Ishikawa (cell line): Measurements from ENCODE around the gene EXOC3L2.

Experiments
- CEBPB ChIP-seq: IDR thresholded peaks from 2 replicates; pipeline ENCODE4 v1.6.1; 2012
- CREB1 ChIP-seq: IDR thresholded peaks from 2 replicates; pipeline ENCODE4 v1.6.1; 2012; ENCODE audit warnings: low read depth
- EGR1 ChIP-seq: IDR thresholded peaks from 2 replicates; pipeline ENCODE4 v1.6.1; 2012
- EP300 ChIP-seq: IDR thresholded peaks from 2 replicates; pipeline ENCODE4 v1.6.1; 2012; ENCODE audit warnings: borderline replicate concordance
- FOXM1 ChIP-seq: IDR thresholded peaks from 2 replicates; pipeline ENCODE4 v1.6.1; 2012; ENCODE audit warnings: low read depth, borderline replicate concordance
- NFIC ChIP-seq: IDR thresholded peaks from 2 replicates; pipeline ENCODE4 v1.6.1; 2012
- RAD21 ChIP-seq: IDR thresholded peaks from 2 replicates; pipeline ENCODE4 v1.6.1; 2012; ENCODE audit warnings: low read depth
- TAF1 ChIP-seq: IDR thresholded peaks from 2 replicates; pipeline ENCODE4 v1.6.1; 2012; ENCODE audit warnings: low read depth, mild to moderate bottlenecking
- TCF12 ChIP-seq: IDR thresholded peaks from 2 replicates; pipeline ENCODE4 v1.6.1; 2012; ENCODE audit warnings: low read depth
- TEAD4 ChIP-seq: IDR thresholded peaks from 2 replicates; pipeline ENCODE4 v1.6.1; 2012
- YY1 ChIP-seq: IDR thresholded peaks from 2 replicates; pipeline ENCODE4 v1.6.1; 2012; ENCODE audit warnings: low read depth
- ZBTB7A ChIP-seq: IDR thresholded peaks from 2 replicates; pipeline ENCODE4 v1.6.1; 2012; ENCODE audit warnings: low read depth
- TF ChIP-seq, protein P1 (sequence below): IDR thresholded peaks from 2 replicates; pipeline ENCODE4 v1.6.1; 2012
- TF ChIP-seq, protein P2 (sequence below): IDR thresholded peaks from 2 replicates; pipeline ENCODE4 v1.6.1; 2012; ENCODE audit warnings: low read depth, mild to moderate bottlenecking
- TF ChIP-seq, protein P3 (sequence below): IDR thresholded peaks from 2 replicates; pipeline ENCODE4 v1.6.1; 2012

EXOC3L2 gene

DNA sequence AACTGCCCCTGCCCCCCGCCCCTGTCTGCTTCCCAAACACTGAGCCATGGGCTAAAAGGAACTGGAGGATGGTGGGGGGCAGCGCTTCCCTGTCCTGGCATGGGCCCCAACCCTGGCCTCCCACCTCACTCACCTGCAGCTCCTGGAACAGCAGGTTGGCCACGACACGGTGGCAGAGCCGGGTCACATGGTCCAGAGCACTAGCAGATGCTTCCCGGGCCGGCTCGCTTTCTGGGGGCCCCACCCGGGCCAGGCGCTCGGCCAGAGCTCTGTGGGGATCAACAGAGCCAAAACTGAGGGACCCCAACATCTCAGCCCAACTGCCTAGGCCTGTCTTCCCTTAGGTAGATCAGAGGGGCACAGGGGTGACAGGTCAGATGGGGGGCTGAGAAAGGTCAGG is 20.6 kb downstream of the EXOC3L2 start:
- TF ChIP-seq TEAD4 (no peak), EGR1 (no peak), YY1 (no peak), CEBPB (no peak), RAD21 (no peak), FOXM1 (no peak), CREB1 (no peak), TAF1 (no peak), NFIC (no peak), EP300 (no peak), TCF12 (no peak), ZBTB7A (no peak)
- TF ChIP-seq, protein P1, sequence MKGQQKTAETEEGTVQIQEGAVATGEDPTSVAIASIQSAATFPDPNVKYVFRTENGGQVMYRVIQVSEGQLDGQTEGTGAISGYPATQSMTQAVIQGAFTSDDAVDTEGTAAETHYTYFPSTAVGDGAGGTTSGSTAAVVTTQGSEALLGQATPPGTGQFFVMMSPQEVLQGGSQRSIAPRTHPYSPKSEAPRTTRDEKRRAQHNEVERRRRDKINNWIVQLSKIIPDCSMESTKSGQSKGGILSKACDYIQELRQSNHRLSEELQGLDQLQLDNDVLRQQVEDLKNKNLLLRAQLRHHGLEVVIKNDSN = no peak
- TF ChIP-seq, protein P2, sequence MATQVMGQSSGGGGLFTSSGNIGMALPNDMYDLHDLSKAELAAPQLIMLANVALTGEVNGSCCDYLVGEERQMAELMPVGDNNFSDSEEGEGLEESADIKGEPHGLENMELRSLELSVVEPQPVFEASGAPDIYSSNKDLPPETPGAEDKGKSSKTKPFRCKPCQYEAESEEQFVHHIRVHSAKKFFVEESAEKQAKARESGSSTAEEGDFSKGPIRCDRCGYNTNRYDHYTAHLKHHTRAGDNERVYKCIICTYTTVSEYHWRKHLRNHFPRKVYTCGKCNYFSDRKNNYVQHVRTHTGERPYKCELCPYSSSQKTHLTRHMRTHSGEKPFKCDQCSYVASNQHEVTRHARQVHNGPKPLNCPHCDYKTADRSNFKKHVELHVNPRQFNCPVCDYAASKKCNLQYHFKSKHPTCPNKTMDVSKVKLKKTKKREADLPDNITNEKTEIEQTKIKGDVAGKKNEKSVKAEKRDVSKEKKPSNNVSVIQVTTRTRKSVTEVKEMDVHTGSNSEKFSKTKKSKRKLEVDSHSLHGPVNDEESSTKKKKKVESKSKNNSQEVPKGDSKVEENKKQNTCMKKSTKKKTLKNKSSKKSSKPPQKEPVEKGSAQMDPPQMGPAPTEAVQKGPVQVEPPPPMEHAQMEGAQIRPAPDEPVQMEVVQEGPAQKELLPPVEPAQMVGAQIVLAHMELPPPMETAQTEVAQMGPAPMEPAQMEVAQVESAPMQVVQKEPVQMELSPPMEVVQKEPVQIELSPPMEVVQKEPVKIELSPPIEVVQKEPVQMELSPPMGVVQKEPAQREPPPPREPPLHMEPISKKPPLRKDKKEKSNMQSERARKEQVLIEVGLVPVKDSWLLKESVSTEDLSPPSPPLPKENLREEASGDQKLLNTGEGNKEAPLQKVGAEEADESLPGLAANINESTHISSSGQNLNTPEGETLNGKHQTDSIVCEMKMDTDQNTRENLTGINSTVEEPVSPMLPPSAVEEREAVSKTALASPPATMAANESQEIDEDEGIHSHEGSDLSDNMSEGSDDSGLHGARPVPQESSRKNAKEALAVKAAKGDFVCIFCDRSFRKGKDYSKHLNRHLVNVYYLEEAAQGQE = no peak
- TF ChIP-seq, protein P3, sequence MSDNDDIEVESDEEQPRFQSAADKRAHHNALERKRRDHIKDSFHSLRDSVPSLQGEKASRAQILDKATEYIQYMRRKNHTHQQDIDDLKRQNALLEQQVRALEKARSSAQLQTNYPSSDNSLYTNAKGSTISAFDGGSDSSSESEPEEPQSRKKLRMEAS = no peak

DNA sequence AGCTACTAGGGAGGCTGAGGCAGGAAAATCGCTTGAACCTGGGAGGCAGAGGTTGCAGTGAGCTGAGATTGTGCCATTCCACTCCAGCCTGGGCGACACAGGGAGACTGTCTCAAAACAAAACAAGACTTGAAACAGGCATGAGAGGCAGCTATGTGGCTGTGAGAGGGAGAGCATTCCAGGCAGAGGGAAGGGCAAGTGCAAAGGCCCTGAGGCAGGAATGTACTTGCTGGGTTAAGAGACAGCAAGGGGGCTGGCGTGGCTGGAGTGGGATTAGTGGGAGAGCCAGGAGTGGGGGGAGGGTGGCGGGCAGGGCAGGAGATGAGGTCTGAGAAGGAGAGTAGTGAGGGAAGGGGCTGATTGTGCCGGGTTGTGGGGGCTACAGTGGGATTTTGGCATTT is 21.3 kb downstream of the EXOC3L2 start:
- TF ChIP-seq RAD21 (no peak), ZBTB7A (no peak), YY1 (no peak)
- TF ChIP-seq, protein P2 = no peak
- TF ChIP-seq, protein P3 = no peak
- TF ChIP-seq, protein P1 = no peak

DNA sequence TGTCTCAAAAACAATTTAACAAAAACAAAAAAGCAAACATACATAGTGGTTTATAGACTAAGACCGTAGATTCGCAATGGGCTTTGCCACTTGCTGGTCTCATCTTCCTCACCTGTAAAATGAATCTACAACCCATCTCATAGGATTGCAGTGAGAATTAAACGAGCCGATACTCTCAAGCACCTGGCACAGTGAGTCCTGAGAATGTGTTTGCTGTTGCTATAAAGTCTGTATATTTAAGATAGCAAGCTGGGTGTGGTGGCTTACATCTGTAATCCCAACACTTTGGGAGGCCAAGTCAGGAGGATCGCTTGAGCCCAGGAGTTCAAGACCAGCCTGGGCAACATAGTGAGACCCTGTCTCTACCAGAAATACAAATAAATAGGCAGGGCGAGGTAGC is 22.5 kb downstream of the EXOC3L2 start:
- TF ChIP-seq RAD21 (no peak), ZBTB7A (no peak), TAF1 (no peak), CEBPB (no peak), EGR1 (no peak), TEAD4 (no peak), EP300 (no peak), TCF12 (no peak), CREB1 (no peak), NFIC (no peak), YY1 (no peak)
- TF ChIP-seq, protein P2 = no peak
- TF ChIP-seq, protein P1 = no peak

DNA sequence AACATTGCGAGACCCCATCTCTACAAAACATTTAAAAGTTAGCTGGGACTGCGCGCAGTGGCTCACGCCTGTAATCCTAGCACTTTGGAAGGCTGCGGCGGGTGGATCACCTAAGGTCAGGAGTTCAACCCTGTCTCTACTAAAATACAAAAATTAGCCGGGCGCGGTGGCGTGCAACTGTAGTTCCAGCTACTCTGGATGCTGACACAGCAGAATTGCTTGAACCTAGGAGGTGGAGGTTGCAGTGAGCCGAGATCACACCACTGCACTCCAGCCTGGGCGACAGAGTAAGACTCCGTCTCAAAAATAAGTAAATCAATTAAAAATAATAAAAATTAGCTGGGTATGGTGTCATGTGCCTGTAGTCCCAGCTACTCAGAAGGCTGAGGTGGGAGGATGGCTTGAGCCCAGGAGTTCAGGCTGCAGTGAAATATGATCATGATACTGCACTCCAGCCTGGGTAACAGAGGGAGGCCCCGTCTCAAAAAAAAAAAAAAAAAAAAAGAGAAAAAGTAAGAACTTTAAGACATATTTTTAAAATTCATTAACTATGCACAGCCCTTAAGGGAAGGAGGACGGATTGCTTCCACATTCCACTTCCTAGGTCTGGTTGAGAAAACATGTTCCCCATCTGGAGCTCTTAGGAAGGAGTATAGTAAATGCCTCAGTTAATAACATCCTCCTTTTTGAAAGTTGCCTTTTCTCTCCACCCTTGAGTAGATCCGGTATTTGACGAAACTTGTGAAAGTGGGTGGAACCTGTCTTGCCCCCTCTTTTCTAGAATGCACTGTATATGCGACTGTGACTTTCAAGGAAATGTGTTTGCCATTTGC is 26.1 kb downstream of the EXOC3L2 start:
- TF ChIP-seq TCF12 = no peak
- no peak for TF ChIP-seq ZBTB7A
- TF ChIP-seq TAF1 = no peak
- no peak for TF ChIP-seq TEAD4
- TF ChIP-seq EP300 = no peak
